ENCODE data around the gene ATXN1. TPM values are rescaled to one million over a fixed set of nuclear protein-coding genes. Genes with fewer than 3 reads are reported as not detected.

Gene ATXN1
- total and polyA plus RNA-seq, 7 donors: 1.3 to 50.9 (median 21.6) TPM

- no peak for ATAC-seq
- Histone ChIP-seq H3K4me3 (no peak overlapping the region), H3K4me1 (no peaks in the 10 kb centered on the region), H3K27me3 (ENCODE audit: insufficient read depth in 3 of 3, low read length in 2 of 3) (no peaks in the 10 kb centered on the region), H3K36me3 (ENCODE audit: insufficient read depth in 1 of 2, low read depth in 1 of 2) (no peaks in the 10 kb centered on the region), H3K27ac (no peak overlapping the region), H3K9me3 (no peaks in the 10 kb centered on the region)
- no peak for DNase-seq
- intact Hi-C loops (cut with DNase I): no loop called here
- TF ChIP-seq, protein P1, sequence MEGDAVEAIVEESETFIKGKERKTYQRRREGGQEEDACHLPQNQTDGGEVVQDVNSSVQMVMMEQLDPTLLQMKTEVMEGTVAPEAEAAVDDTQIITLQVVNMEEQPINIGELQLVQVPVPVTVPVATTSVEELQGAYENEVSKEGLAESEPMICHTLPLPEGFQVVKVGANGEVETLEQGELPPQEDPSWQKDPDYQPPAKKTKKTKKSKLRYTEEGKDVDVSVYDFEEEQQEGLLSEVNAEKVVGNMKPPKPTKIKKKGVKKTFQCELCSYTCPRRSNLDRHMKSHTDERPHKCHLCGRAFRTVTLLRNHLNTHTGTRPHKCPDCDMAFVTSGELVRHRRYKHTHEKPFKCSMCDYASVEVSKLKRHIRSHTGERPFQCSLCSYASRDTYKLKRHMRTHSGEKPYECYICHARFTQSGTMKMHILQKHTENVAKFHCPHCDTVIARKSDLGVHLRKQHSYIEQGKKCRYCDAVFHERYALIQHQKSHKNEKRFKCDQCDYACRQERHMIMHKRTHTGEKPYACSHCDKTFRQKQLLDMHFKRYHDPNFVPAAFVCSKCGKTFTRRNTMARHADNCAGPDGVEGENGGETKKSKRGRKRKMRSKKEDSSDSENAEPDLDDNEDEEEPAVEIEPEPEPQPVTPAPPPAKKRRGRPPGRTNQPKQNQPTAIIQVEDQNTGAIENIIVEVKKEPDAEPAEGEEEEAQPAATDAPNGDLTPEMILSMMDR (IDR thresholded peaks at IDR 0.05): no peak
- WGBS, 3 donors: 89 to 91% (median 90%) methylated on average over 5 of the region's 5 CpGs
Observed at GRCh38 chr6:16572317-16572716, 188.9 kb downstream of the ATXN1 start.

DNA sequence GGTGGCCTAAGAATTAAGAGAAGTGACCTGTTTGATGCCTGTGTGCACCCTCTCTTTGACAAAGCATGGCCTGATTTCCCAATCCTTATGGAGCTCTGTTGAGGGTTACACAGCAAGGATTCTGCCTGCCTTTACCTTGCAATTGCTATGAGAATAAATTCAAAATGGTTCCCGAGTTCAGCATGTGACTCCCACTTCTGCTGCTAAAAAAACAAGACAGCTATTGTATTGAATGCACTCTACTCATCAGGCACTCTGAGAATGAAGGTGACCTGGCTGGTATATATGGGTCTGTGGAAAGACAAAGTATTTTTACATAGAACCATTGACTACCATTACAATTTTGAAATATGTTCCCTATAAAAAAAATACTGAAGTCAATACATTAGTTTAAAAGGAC is 190.3 kb downstream of the ATXN1 start:
- ATAC-seq (no peak), DNase-seq (no peak)
- H3K27ac ChIP-seq: no peak overlapping the region
- H3K4me3 ChIP-seq: no peak overlapping the region
- TF ChIP-seq, protein P1 (IDR thresholded peaks at IDR 0.05): no peak
- intact Hi-C loops (cut with DNase I): no loop called here
- WGBS, 3 donors: 93 to 95% (median 94%) methylated on average over 1 of the region's 1 CpG
- no peaks in the 10 kb centered on the region for H3K27me3 ChIP-seq (ENCODE audit: insufficient read depth in 3 of 3, low read length in 2 of 3)
- H3K4me1 ChIP-seq: no peaks in the 10 kb centered on the region
- H3K9me3 ChIP-seq: no peaks in the 10 kb centered on the region
- H3K36me3 ChIP-seq (ENCODE audit: insufficient read depth in 1 of 2, low read depth in 1 of 2): no peaks in the 10 kb centered on the region

GRCh38 chr6:16570221-16570553 is 191.1 kb downstream of the ATXN1 start:
- DNase-seq (no peak), ATAC-seq (no peak)
- Histone ChIP-seq H3K36me3 (ENCODE audit: insufficient read depth in 1 of 2, low read depth in 1 of 2) (no peaks in the 10 kb centered on the region), H3K9me3 (no peaks in the 10 kb centered on the region), H3K27ac (no peak overlapping the region), H3K27me3 (ENCODE audit: insufficient read depth in 3 of 3, low read length in 2 of 3) (no peaks in the 10 kb centered on the region), H3K4me3 (no peak overlapping the region), H3K4me1 (no peaks in the 10 kb centered on the region)
- 93 to 100% (median 95%) methylated on average over 1 of the region's 1 CpG for WGBS, 3 donors
- TF ChIP-seq, protein P1 (IDR thresholded peaks at IDR 0.05): no peak
- intact Hi-C loops (cut with DNase I): no loop called here

GRCh38 chr6:16568128-16568527 is 193.1 kb downstream of the ATXN1 start:
- intact Hi-C loops (cut with DNase I): no loop called here
- H3K4me3 ChIP-seq: no peak overlapping the region
- H3K27me3 ChIP-seq (ENCODE audit: insufficient read depth in 3 of 3, low read length in 2 of 3): no peaks in the 10 kb centered on the region
- ATAC-seq (no peak), DNase-seq (no peak)
- H3K4me1 ChIP-seq: peaks cover 13% of the 10 kb centered on the region
- no peaks in the 10 kb centered on the region for H3K36me3 ChIP-seq (ENCODE audit: insufficient read depth in 1 of 2, low read depth in 1 of 2)
- H3K27ac ChIP-seq: no peak overlapping the region
- WGBS, 3 donors: 54 to 72% (median 66%) methylated on average over 5 of the region's 5 CpGs
- TF ChIP-seq, protein P1 (IDR thresholded peaks at IDR 0.05): no peak
- no peaks in the 10 kb centered on the region for H3K9me3 ChIP-seq

DNA sequence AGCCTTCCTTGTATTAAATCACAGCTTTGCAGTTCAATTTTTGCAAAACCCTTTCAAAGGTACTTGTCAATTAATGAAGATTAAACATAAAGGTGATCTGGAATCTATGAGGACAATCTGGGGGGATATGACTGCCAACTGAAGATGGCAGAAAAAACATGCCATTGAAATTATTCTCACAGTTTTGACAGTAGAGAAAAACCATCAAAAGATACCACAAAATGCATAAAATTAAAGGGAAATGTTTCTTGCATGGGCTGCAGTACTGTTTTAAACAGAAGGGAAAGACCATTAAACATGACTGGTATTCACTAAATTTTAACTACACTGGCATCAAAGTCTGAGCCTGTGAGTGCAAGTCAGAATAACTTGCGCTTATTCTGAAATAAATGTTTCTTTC is 194.2 kb downstream of the ATXN1 start:
- 98 to 100% (median 100%) methylated on average over 1 of the region's 1 CpG for WGBS, 3 donors
- H3K36me3 ChIP-seq (ENCODE audit: insufficient read depth in 1 of 2, low read depth in 1 of 2): no peaks in the 10 kb centered on the region
- DNase-seq (no peak), ATAC-seq (no peak)
- H3K27ac ChIP-seq: no peak overlapping the region
- TF ChIP-seq, protein P1 (IDR thresholded peaks at IDR 0.05): no peak
- no peaks in the 10 kb centered on the region for H3K27me3 ChIP-seq (ENCODE audit: insufficient read depth in 3 of 3, low read length in 2 of 3)
- intact Hi-C loops (cut with DNase I): no loop called here
- no peak overlapping the region for H3K4me3 ChIP-seq
- peaks cover 13% of the 10 kb centered on the region for H3K4me1 ChIP-seq
- H3K9me3 ChIP-seq: no peaks in the 10 kb centered on the region

All from psoas muscle (tissue), 8 donors.